ENCODE data around the gene ADAMTS8.

- TF ChIP-seq CTCF (IDR thresholded peaks at IDR 0.05; ENCODE audit: low read depth, low read length) (no peak), EZH2phosphoT487 (IDR thresholded peaks at IDR 0.05; ENCODE audit: low read depth) (no peak)
Measured at GRCh38 chr11:130449310-130449990, 21.0 kb upstream of the ADAMTS8 start.

Measured in OCI-LY3 (cell line).